CD4-positive, alpha-beta T cell (primary cell): Measurements from ENCODE around the gene CDH13. TPM values are rescaled to one million over a fixed set of nuclear protein-coding genes. Genes with fewer than 3 reads are reported as not detected.

Source experiments
- ATAC-seq: fragments of 200-7000 bp; cut with Tn5 transposase; one replicate; pipeline ENCODE4 v1.10.0; 2022; ENCODE audit warnings: mild to moderate bottlenecking; ENCODE audit not compliant: poor library complexity
- CTCF ChIA-PET: fragments of 350-600 bp; sonication (Branson Sonifier 250); formaldehyde crosslinking; loops from one replicate; lab custom pipeline; 2021; ENCODE audit warnings: antibody characterized with exemption, inconsistent platforms; lab: Charles Lee
- POLR2A ChIA-PET: fragments of 350-600 bp; sonication (Branson Sonifier 250); formaldehyde crosslinking; loops from one replicate; lab custom pipeline; 2021; ENCODE audit warnings: antibody characterized with exemption, inconsistent platforms; lab: Charles Lee
- DNase-seq, 14 experiments: peaks; one replicate each; pipeline ENCODE4 v3.0.0-alpha.2; 2013 to 2020; ENCODE audit warnings: mixed read lengths in 2 of 14
- H3K27ac ChIP-seq, 2 donors: one replicate each; pipeline versions ENCODE4 v1.5.1 to v1.7.0; 2013; ENCODE audit warnings: low read length in 2 of 2, low read depth in 1 of 2, mild to moderate bottlenecking in 1 of 2
- H3K27me3 ChIP-seq, 2 experiments: 1 replicate in 1 of 2; 2 replicates in 1 of 2; pipeline versions ENCODE4 v1.6.1 to v1.7.0; 2013; ENCODE audit warnings: low read length in 2 of 2, control low read depth in 1 of 2, mild to moderate bottlenecking in 1 of 2, moderate library complexity in 1 of 2; ENCODE audit not compliant: insufficient read depth in 2 of 2, control insufficient read depth in 1 of 2
- H3K36me3 ChIP-seq: one replicate; pipeline ENCODE4 v1.6.1; 2013; ENCODE audit warnings: low read length, control low read depth; ENCODE audit not compliant: insufficient read depth
- H3K4me1 ChIP-seq: one replicate; pipeline ENCODE4 v1.6.1; 2013; ENCODE audit warnings: low read length, control low read depth; ENCODE audit not compliant: insufficient read depth
- H3K4me3 ChIP-seq: one replicate; pipeline ENCODE4 v1.5.1; 2013; ENCODE audit warnings: mild to moderate bottlenecking, low read length, moderate library complexity
- H3K9me3 ChIP-seq, 2 experiments: 1 replicate in 1 of 2; 2 replicates in 1 of 2; pipeline versions ENCODE4 v1.6.1 to v1.7.0; 2013; ENCODE audit warnings: low read length in 2 of 2, mild to moderate bottlenecking in 2 of 2, control low read depth in 1 of 2, moderate library complexity in 1 of 2; ENCODE audit not compliant: control insufficient read depth in 1 of 2, insufficient read depth in 1 of 2
- H3K27ac Mint-ChIP-seq: one replicate; pipeline ENCODE4 v1.8.0; 2020; ENCODE audit warnings: mixed read lengths
- H3K27me3 Mint-ChIP-seq: one replicate; pipeline ENCODE4 v1.8.0; 2021; ENCODE audit warnings: mixed read lengths
- H3K36me3 Mint-ChIP-seq: one replicate; pipeline ENCODE4 v1.8.0; 2021; ENCODE audit warnings: low read depth, mixed read lengths
- H3K4me1 Mint-ChIP-seq: one replicate; pipeline ENCODE4 v1.8.0; 2021; ENCODE audit warnings: low read depth, mixed read lengths
- H3K4me3 Mint-ChIP-seq: one replicate; pipeline ENCODE4 v1.8.0; 2020; ENCODE audit warnings: mild to moderate bottlenecking, mixed read lengths
- H3K9me3 Mint-ChIP-seq: one replicate; pipeline ENCODE4 v1.8.0; 2020; ENCODE audit warnings: mixed read lengths
- intact Hi-C, 2 experiments: fragments of 100-400 bp; cut with DNase I in 1 of 2; cut with micrococcal nuclease in 1 of 2; formaldehyde crosslinking; loops; one replicate each; pipeline versions ENCODE4 v1.15.1 to v1.9.0; 2023 to 2025; cut with DNase I, micrococcal nuclease
- total RNA-seq, 174 experiments: library from RNA in 2 of 174; stranded (reverse) in 2 of 174; gene quantifications; one replicate each; pipeline ENCODE4 v1.2.3 and lab custom pipeline; 2021 to 2026
- TF ChIP-seq, protein P1 (sequence below): fragments of 200-600 bp; IDR thresholded peaks from one replicate; pipeline ENCODE4 v1.8.0; 2022; ENCODE audit warnings: antibody characterized with exemption, mild to moderate bottlenecking

Gene CDH13
- total RNA-seq, 2 experiments from 2014 or later: not detected

- intact Hi-C loops: no loop called here
- H3K4me1 ChIP-seq: no peaks in the 10 kb centered on the region
- H3K4me1 Mint-ChIP-seq: no peaks in the 10 kb centered on the region
- peaks cover 0 to 5% of the 10 kb centered on the region in 2 experiments for H3K9me3 ChIP-seq
- no peaks in the 10 kb centered on the region for H3K9me3 Mint-ChIP-seq
- TF ChIP-seq, protein P1, sequence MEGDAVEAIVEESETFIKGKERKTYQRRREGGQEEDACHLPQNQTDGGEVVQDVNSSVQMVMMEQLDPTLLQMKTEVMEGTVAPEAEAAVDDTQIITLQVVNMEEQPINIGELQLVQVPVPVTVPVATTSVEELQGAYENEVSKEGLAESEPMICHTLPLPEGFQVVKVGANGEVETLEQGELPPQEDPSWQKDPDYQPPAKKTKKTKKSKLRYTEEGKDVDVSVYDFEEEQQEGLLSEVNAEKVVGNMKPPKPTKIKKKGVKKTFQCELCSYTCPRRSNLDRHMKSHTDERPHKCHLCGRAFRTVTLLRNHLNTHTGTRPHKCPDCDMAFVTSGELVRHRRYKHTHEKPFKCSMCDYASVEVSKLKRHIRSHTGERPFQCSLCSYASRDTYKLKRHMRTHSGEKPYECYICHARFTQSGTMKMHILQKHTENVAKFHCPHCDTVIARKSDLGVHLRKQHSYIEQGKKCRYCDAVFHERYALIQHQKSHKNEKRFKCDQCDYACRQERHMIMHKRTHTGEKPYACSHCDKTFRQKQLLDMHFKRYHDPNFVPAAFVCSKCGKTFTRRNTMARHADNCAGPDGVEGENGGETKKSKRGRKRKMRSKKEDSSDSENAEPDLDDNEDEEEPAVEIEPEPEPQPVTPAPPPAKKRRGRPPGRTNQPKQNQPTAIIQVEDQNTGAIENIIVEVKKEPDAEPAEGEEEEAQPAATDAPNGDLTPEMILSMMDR: no peak
- H3K27ac Mint-ChIP-seq: no peak overlapping the region
- H3K36me3 ChIP-seq: no peaks in the 10 kb centered on the region
- no peak for ATAC-seq
- ChIA-PET POLR2A (no interaction called here), CTCF (no interaction called here)
- H3K27me3 Mint-ChIP-seq: peaks cover 38% of the 10 kb centered on the region
- peaks cover 5 to 6% of the 10 kb centered on the region in 2 experiments for H3K27me3 ChIP-seq
- no peak for DNase-seq
- H3K4me3 Mint-ChIP-seq: no peak overlapping the region
- no peak overlapping the region for H3K27ac ChIP-seq
- H3K4me3 ChIP-seq: no peak overlapping the region
- H3K36me3 Mint-ChIP-seq: no peaks in the 10 kb centered on the region
These were observed 1119.8 kb downstream of the CDH13 start for GRCh38 chr16:83746611-83747010.

DNA sequence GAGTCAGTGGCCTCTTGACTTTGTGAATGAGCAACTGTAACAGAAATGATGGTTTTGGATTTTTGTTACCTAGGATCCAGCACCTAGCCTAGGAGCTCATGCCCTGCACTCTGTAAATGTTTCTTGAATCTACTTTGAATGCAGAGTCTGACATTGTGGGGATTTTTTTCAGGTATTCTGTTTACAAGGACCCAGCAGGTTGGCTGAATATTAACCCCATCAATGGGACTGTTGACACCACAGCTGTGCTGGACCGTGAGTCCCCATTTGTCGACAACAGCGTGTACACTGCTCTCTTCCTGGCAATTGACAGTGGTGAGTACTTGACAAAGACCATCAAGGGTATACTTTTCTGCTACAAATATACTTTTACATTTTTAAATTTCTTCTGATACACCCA is 1121.2 kb downstream of the CDH13 start:
- H3K9me3 ChIP-seq: no peaks in the 10 kb centered on the region
- H3K27me3 ChIP-seq: peaks cover 5 to 6% of the 10 kb centered on the region in 2 experiments
- TF ChIP-seq, protein P1: no peak
- DNase-seq (no peak), ATAC-seq (no peak)
- no peak overlapping the region for H3K27ac ChIP-seq
- ChIA-PET POLR2A (no interaction called here), CTCF (no interaction called here)
- H3K4me1 Mint-ChIP-seq: no peaks in the 10 kb centered on the region
- H3K36me3 Mint-ChIP-seq: no peaks in the 10 kb centered on the region
- H3K4me3 Mint-ChIP-seq: no peak overlapping the region
- H3K4me1 ChIP-seq: no peaks in the 10 kb centered on the region
- H3K4me3 ChIP-seq: no peak overlapping the region
- H3K9me3 Mint-ChIP-seq: no peaks in the 10 kb centered on the region
- intact Hi-C loops: no loop called here
- no peak overlapping the region for H3K27ac Mint-ChIP-seq
- peaks cover 47% of the 10 kb centered on the region for H3K27me3 Mint-ChIP-seq
- no peaks in the 10 kb centered on the region for H3K36me3 ChIP-seq

DNA sequence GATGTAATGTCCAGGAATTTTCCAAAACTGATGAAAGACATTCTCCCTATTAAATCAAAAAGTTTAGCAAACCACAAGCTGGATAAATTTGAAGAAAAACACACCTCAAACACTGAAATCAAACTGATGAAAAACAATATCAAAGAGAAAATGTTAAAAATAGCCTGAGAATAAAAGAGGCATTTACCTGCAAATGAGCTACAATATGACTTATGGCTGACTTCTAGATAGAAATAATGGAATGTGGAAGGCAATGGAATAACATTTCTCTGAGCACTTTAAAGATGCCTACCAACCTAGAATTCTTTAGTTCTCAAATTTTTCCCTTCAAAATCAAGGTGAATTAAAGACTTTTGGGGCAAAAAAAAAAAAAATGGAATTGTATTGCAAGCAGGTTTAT is 1128.6 kb downstream of the CDH13 start:
- CTCF ChIA-PET: no interaction called here
- H3K27ac Mint-ChIP-seq: no peak overlapping the region
- DNase-seq (no peak), ATAC-seq (no peak)
- POLR2A ChIA-PET: no interaction called here
- intact Hi-C loops: no loop called here
- Histone ChIP-seq H3K27ac (no peak overlapping the region), H3K36me3 (no peaks in the 10 kb centered on the region), H3K27me3 (no peaks in the 10 kb centered on the region), H3K9me3 (peaks cover 0 to 4% of the 10 kb centered on the region in 2 experiments), H3K4me3 (no peak overlapping the region), H3K4me1 (no peaks in the 10 kb centered on the region)
- no peaks in the 10 kb centered on the region for H3K36me3 Mint-ChIP-seq
- H3K27me3 Mint-ChIP-seq: peaks cover 29% of the 10 kb centered on the region
- no peaks in the 10 kb centered on the region for H3K4me1 Mint-ChIP-seq
- H3K4me3 Mint-ChIP-seq: no peak overlapping the region
- no peaks in the 10 kb centered on the region for H3K9me3 Mint-ChIP-seq
- TF ChIP-seq, protein P1: no peak
